Esophagus muscularis mucosa (tissue), 4 donors: ENCODE results near the gene XG. TPM values are rescaled to one million over a fixed set of nuclear protein-coding genes. Genes with fewer than 3 reads are reported as not detected.
"Not testable (repeated sequence)": the region's sequence is repeated elsewhere in the genome, so short reads cannot be mapped to it uniquely, and the experiment has no call there.

Source experiments
- DNase-seq: peaks from one replicate; pipeline ENCODE4 v3.0.0-alpha.2; 2017; ENCODE audit errors: extremely low spot score
- H3K27ac ChIP-seq, 4 donors: fragments of 200-600 bp; sonication (generic); replicated peaks in 1 of 4; 1 replicate in 3 of 4; 2 replicates in 1 of 4; pipeline ENCODE4 v1.5.1; 2016 to 2019; ENCODE audit warnings: mild to moderate bottlenecking in 1 of 4
- H3K27me3 ChIP-seq, 4 donors: fragments of 200-600 bp; sonication (generic); one replicate each; pipeline versions ENCODE4 v1.5.1 to v1.6.0; 2016 to 2019
- H3K36me3 ChIP-seq, 4 donors: fragments of 200-600 bp; sonication (generic); one replicate each; pipeline ENCODE4 v1.5.1; 2016 to 2019
- H3K4me1 ChIP-seq, 4 donors: fragments of 200-600 bp; sonication (generic); one replicate each; pipeline ENCODE4 v1.5.1; 2016 to 2019
- H3K4me3 ChIP-seq, 4 donors: fragments of 200-600 bp; sonication (generic); 1 replicate in 2 of 4; 2 replicates in 2 of 4; pipeline ENCODE4 v1.5.1; 2016 to 2019; ENCODE audit warnings: mild to moderate bottlenecking in 4 of 4, moderate library complexity in 1 of 4
- H3K9me3 ChIP-seq, 4 donors: fragments of 200-600 bp; sonication (generic); 1 replicate in 3 of 4; 2 replicates in 1 of 4; pipeline ENCODE4 v1.5.1; 2016 to 2019
- CTCF ChIP-seq, 3 experiments: fragments of 200-600 bp in 2 of 3; fragments of 450-650 bp in 1 of 3; sonication (generic) in 2 of 3; IDR thresholded peaks; one replicate each; pipeline ENCODE4 v1.5.1; 2017 to 2019; ENCODE audit warnings: antibody characterized with exemption in 3 of 3, mild to moderate bottlenecking in 2 of 3, moderate library complexity in 1 of 3
- EP300 ChIP-seq: sonication (generic); formaldehyde crosslinking; IDR thresholded peaks from one replicate; pipeline ENCODE4 v1.6.1; 2017; ENCODE audit warnings: antibody characterized with exemption
- POLR2A ChIP-seq: fragments of 450-650 bp; IDR thresholded peaks from one replicate; pipeline ENCODE4 v1.6.1; 2017; ENCODE audit warnings: antibody characterized with exemption, moderate library complexity, mild to moderate bottlenecking, low read depth
- POLR2AphosphoS5 ChIP-seq, 2 donors: sonication (generic); formaldehyde crosslinking; IDR thresholded peaks; one replicate each; pipeline ENCODE4 v1.6.1; 2017; ENCODE audit warnings: antibody characterized with exemption in 2 of 2
- WGBS: methylation state at CpG from one replicate; pipeline ENCODE4 v1.1.5; 2018; 5-methylcytosine and 5-hydroxymethylcytosine counted together
- intact Hi-C: fragments of 100-400 bp; cut with DNase I; formaldehyde crosslinking; loops from one replicate; pipeline ENCODE4 v1.15.1; 2023
- total RNA-seq, 4 donors: library from RNA; depleted of rRNA; stranded (reverse); fragments of >200 nt; gene quantifications; one replicate each; pipeline versions ENCODE4 v1.1.0 to v1.2.1, GENCODE V29; 2016

XG gene
- total RNA-seq, 4 donors from 2014 or later, result 0.39 to 0.83 (median 0.40) TPM; not detected in 1

GRCh38 chrX:2761246-2761645 lies 9.4 kb downstream of the XG start:
- TF ChIP-seq POLR2AphosphoS5 (IDR thresholded peaks at IDR 0.05) (no peak), POLR2A (no peak), CTCF (IDR thresholded peaks at IDR 0.05) (no peak), EP300 (no peak)
- H3K36me3 ChIP-seq, result no peaks in the 10 kb centered on the region
- H3K4me1 ChIP-seq, result no peaks in the 10 kb centered on the region
- H3K27me3 ChIP-seq, result no peaks in the 10 kb centered on the region
- H3K4me3 ChIP-seq, result no peak overlapping the region
- WGBS, result 50% methylated on average over 2 of the region's 2 CpGs
- no peaks in the 10 kb centered on the region for H3K9me3 ChIP-seq
- no peak for DNase-seq
- no peak overlapping the region for H3K27ac ChIP-seq
- intact Hi-C loops, result no loop called here

GRCh38 chrX:2762671-2763070 lies 10.8 kb downstream of the XG start:
- intact Hi-C loops, H3K27ac ChIP-seq, H3K36me3 ChIP-seq, DNase-seq, H3K27me3 ChIP-seq, H3K4me3 ChIP-seq, H3K4me1 ChIP-seq, H3K9me3 ChIP-seq: not testable (repeated sequence)
- WGBS, result 83% methylated on average over 4 of the region's 4 CpGs

DNA sequence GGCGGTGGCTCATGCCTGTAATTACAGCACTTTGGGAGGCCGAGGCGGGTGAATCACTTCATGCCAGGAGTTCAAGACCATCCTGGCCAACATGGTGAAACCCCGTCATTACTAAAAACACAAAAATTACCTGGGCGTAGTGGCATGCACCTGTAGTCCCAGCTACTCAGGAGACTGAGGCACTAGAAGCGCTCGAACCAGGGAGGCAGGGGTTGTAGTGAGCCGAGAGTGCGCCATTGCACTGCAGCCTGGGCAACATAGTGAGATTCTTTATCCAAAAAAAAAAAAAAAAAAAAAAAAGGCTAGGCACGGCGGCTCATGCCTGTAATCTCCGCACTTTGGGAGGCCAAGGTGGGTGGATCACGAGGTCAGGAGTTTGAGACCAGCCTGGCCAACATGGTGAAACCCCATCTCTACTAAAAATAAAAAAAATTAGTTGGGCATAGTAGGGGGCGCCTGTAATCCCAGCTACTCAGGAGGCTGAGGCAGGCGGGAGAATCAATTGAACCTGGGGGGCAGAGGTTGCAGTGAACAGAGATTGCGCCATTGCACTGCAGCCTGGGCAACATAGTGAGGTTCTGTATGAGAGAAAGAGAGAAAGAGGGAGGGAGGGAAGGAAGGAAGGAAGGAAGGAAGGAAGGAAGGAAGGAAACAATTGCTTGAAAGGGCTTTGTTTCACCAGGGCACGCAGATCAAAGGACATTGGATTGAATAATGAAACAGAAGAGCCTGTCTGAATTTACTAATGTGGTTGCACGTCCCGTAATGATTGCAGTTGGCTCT lies 13.1 kb downstream of the XG start:
- H3K27me3 ChIP-seq, H3K9me3 ChIP-seq, H3K4me3 ChIP-seq, H3K4me1 ChIP-seq, H3K27ac ChIP-seq, DNase-seq, intact Hi-C loops, H3K36me3 ChIP-seq: not testable (repeated sequence)
- 79% methylated on average over 19 of the region's 19 CpGs for WGBS

DNA sequence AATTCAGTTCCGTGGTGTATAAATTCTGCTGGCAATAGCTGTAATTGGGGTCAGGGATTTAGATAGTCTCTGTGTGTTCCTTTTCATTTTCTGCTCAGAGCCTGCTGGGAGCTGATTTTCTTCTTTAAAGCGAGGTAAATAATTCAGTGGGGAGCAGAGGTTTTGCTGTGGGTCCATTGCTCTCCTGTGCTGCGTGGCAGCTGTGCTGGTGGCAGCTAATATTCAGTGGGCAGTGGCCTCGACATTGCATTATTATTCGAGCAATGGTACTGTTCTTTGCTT lies 13.7 kb downstream of the XG start:
- WGBS, result 79% methylated on average over 5 of the region's 5 CpGs
- Histone ChIP-seq H3K27me3 (no peaks in the 10 kb centered on the region), H3K4me3 (no peak overlapping the region), H3K27ac (no peak overlapping the region), H3K36me3 (no peaks in the 10 kb centered on the region), H3K4me1 (peaks cover 0 to 6% (median 2%) of the 10 kb centered on the region in 4 donors), H3K9me3 (peaks cover 0 to 8% (median 0%) of the 10 kb centered on the region in 4 donors)
- no peak for DNase-seq
- TF ChIP-seq CTCF (IDR thresholded peaks at IDR 0.05), result no peak
- TF ChIP-seq POLR2A, result no peak
- TF ChIP-seq POLR2AphosphoS5 (IDR thresholded peaks at IDR 0.05), result no peak
- no peak for TF ChIP-seq EP300
- intact Hi-C loops, result no loop called here

DNA sequence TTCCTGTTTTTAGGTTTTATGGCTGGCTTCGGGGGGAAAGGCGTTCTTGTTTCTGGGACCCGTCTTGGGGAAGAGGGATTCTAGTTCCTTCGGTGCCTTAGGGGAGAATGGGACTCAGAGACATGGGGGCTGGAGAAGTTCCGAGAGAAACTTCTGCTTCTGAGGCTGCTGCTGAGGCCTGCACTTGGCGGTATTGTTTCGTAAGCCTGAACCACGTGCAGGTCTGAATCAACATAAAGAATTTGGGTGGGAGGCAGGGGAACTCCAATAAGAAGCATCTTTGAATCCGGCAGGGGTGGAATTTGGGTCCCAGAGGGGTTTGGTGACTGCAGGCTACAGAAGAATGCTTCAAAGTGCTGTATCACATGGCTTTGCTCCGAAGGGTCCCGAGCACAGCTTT lies 15.1 kb downstream of the XG start:
- intact Hi-C loops, result no loop called here
- H3K27ac ChIP-seq, result no peak overlapping the region
- WGBS, result 84% methylated on average over 9 of the region's 11 CpGs

More for the DNA sequence above, 15.1 kb downstream of the XG start:
- no peaks in the 10 kb centered on the region for H3K36me3 ChIP-seq
- H3K9me3 ChIP-seq, result peaks cover 0 to 8% (median 0%) of the 10 kb centered on the region in 4 donors
- DNase-seq, result no peak
- TF ChIP-seq EP300, result no peak
- no peak for TF ChIP-seq POLR2A
- no peak for TF ChIP-seq CTCF (IDR thresholded peaks at IDR 0.05)
- no peak for TF ChIP-seq POLR2AphosphoS5 (IDR thresholded peaks at IDR 0.05)
- H3K4me1 ChIP-seq, result peaks cover 0 to 6% (median 2%) of the 10 kb centered on the region in 4 donors
- H3K27me3 ChIP-seq, result no peaks in the 10 kb centered on the region
- no peak overlapping the region for H3K4me3 ChIP-seq
